Body of pancreas (tissue), 4 donors: Measurements from ENCODE around the gene SERPINB7. TPM values are rescaled to one million over a fixed set of nuclear protein-coding genes. Genes with fewer than 3 reads are reported as not detected.

Source experiments
- ATAC-seq: fragments of 150-250 bp; one replicate; pipeline ENCODE4 v1.9.1; 2016
- DNase-seq, 4 donors: peaks; one replicate each; pipeline ENCODE4 v3.0.0-alpha.2; 2019
- H3K27ac ChIP-seq, 4 donors: fragments of 200-600 bp; sonication (generic); 1 replicate in 3 of 4; 2 replicates in 1 of 4; pipeline versions ENCODE4 v1.5.1 to v1.6.1; 2016 to 2019; ENCODE audit warnings: mild to moderate bottlenecking in 1 of 4, mixed read lengths in 1 of 4, moderate library complexity in 1 of 4
- H3K27me3 ChIP-seq, 2 donors: fragments of 200-600 bp; sonication (generic); one replicate each; pipeline ENCODE4 v1.6.0; 2016; ENCODE audit warnings: mild to moderate bottlenecking in 1 of 2
- H3K36me3 ChIP-seq, 2 donors: fragments of 200-600 bp; sonication (generic); replicated peaks in 1 of 2; 2 replicates each; pipeline ENCODE4 v1.5.1; 2016; ENCODE audit warnings: low read depth in 2 of 2; ENCODE audit not compliant: insufficient read depth in 1 of 2
- H3K4me1 ChIP-seq: fragments of 200-600 bp; sonication (generic); one replicate; pipeline ENCODE4 v1.6.0; 2016
- H3K4me3 ChIP-seq, 2 donors: fragments of 200-600 bp; sonication (generic); 1 replicate in 1 of 2; 2 replicates in 1 of 2; pipeline ENCODE4 v1.5.1; 2016 to 2019
- H3K9me3 ChIP-seq, 3 donors: fragments of 200-600 bp; sonication (generic); 1 replicate in 2 of 3; 2 replicates in 1 of 3; pipeline ENCODE4 v1.5.1; 2016
- CTCF ChIP-seq, 7 experiments: fragments of 450-650 bp in 4 of 7; fragments of 200-600 bp in 3 of 7; sonication (generic) in 3 of 7; IDR thresholded peaks; one replicate each; pipeline ENCODE4 v1.5.1; 2016 to 2019; ENCODE audit warnings: antibody characterized with exemption in 7 of 7
- POLR2A ChIP-seq, 3 donors: fragments of 450-650 bp; IDR thresholded peaks; one replicate each; pipeline ENCODE4 v1.6.1; 2016; ENCODE audit warnings: antibody characterized with exemption in 3 of 3, mild to moderate bottlenecking in 2 of 3
- WGBS, 2 donors: methylation state at CpG; one replicate each; pipeline ENCODE4 v1.1.5; 2017; 5-methylcytosine and 5-hydroxymethylcytosine counted together
- intact Hi-C: fragments of 100-400 bp; cut with DNase I; formaldehyde crosslinking; loops from one replicate; pipeline ENCODE4 v1.15.1; 2023
- total RNA-seq, 2 donors: library from RNA; depleted of rRNA; stranded (reverse); fragments of >200 nt; gene quantifications; one replicate each; pipeline ENCODE4 v1.1.0, GENCODE V29; 2016

The SERPINB7 gene
- total RNA-seq, 2 donors from 2014 or later = not detected

GRCh38 chr18:63818212-63818611, 43.0 kb downstream of the SERPINB7 start:
- DNase-seq = no peak
- no peak for ATAC-seq
- H3K4me1 ChIP-seq = no peaks in the 10 kb centered on the region
- no peak overlapping the region for H3K27ac ChIP-seq
- H3K9me3 ChIP-seq = peaks cover 0 to 6% (median 0%) of the 10 kb centered on the region in 3 donors
- H3K36me3 ChIP-seq = no peaks in the 10 kb centered on the region
- WGBS, 2 donors = 60 to 70% methylated on average over 1 of the region's 1 CpG
- no peak for TF ChIP-seq CTCF (IDR thresholded peaks at IDR 0.05)
- TF ChIP-seq POLR2A (IDR thresholded peaks at IDR 0.05) = no peak
- no peaks in the 10 kb centered on the region for H3K27me3 ChIP-seq
- H3K4me3 ChIP-seq = no peak overlapping the region
- intact Hi-C loops = no loop called here

- no peak overlapping the region for H3K27ac ChIP-seq
- H3K4me1 ChIP-seq = no peaks in the 10 kb centered on the region
- no peak for DNase-seq
- peaks cover 0 to 6% (median 0%) of the 10 kb centered on the region in 3 donors for H3K9me3 ChIP-seq
- no peaks in the 10 kb centered on the region for H3K36me3 ChIP-seq
- intact Hi-C loops = loop anchor here (5.0 kb wide), 1 partner anchor 118 kb away; no protein-coding TSS in a partner anchor
- 58 to 69% methylated on average over 2 of the region's 2 CpGs for WGBS, 2 donors
- TF ChIP-seq CTCF (IDR thresholded peaks at IDR 0.05) (no peak), POLR2A (IDR thresholded peaks at IDR 0.05) (no peak)
- no peak overlapping the region for H3K4me3 ChIP-seq
- no peaks in the 10 kb centered on the region for H3K27me3 ChIP-seq
- no peak for ATAC-seq
Measured at GRCh38 chr18:63819786-63820185, 44.6 kb downstream of the SERPINB7 start.

- Histone ChIP-seq H3K9me3 (peaks cover 0 to 6% (median 0%) of the 10 kb centered on the region in 3 donors), H3K27me3 (no peaks in the 10 kb centered on the region), H3K4me1 (no peaks in the 10 kb centered on the region), H3K36me3 (no peaks in the 10 kb centered on the region), H3K4me3 (no peak overlapping the region), H3K27ac (no peak overlapping the region)
- TF ChIP-seq CTCF (IDR thresholded peaks at IDR 0.05) (no peak), POLR2A (IDR thresholded peaks at IDR 0.05) (no peak)
- intact Hi-C loops = loop anchor here (5.0 kb wide), 1 partner anchor 117 kb away; no protein-coding TSS in a partner anchor
- DNase-seq (no peak), ATAC-seq (no peak)
- WGBS, 2 donors = 57 to 60% methylated on average over 3 of the region's 3 CpGs
Measured at GRCh38 chr18:63820694-63821093, 45.5 kb downstream of the SERPINB7 start.

GRCh38 chr18:63823516-63824219, 48.5 kb downstream of the SERPINB7 start:
- Histone ChIP-seq H3K27me3 (no peaks in the 10 kb centered on the region), H3K4me1 (no peaks in the 10 kb centered on the region), H3K27ac (no peak overlapping the region), H3K36me3 (no peaks in the 10 kb centered on the region), H3K9me3 (no peaks in the 10 kb centered on the region), H3K4me3 (no peak overlapping the region)
- DNase-seq (peak; percentile 46 to 76 (median 73)), ATAC-seq (peak; percentile 62)
- no peak for TF ChIP-seq POLR2A (IDR thresholded peaks at IDR 0.05)
- peak in 6 of 7 experiments; percentile 53 to 65 (median 56) for TF ChIP-seq CTCF (IDR thresholded peaks at IDR 0.05)
- 48 to 49% methylated on average over 10 of the region's 10 CpGs for WGBS, 2 donors
- intact Hi-C loops = loop anchor here (5.0 kb wide), 1 partner anchor 114 kb away; no protein-coding TSS in a partner anchor

- H3K27ac ChIP-seq = no peak overlapping the region
- no peaks in the 10 kb centered on the region for H3K27me3 ChIP-seq
- H3K4me1 ChIP-seq = no peaks in the 10 kb centered on the region
- no peak overlapping the region for H3K4me3 ChIP-seq
- ATAC-seq (no peak), DNase-seq (no peak)
- intact Hi-C loops = loop anchor here (5.0 kb wide), 1 partner anchor 113 kb away; no protein-coding TSS in a partner anchor
- no peaks in the 10 kb centered on the region for H3K9me3 ChIP-seq
- WGBS, 2 donors = 58 to 61% methylated on average over 2 of the region's 2 CpGs
- no peaks in the 10 kb centered on the region for H3K36me3 ChIP-seq
- TF ChIP-seq CTCF (IDR thresholded peaks at IDR 0.05) (peak in 1 of 7 experiments; percentile 9), POLR2A (IDR thresholded peaks at IDR 0.05) (no peak)
Measured at GRCh38 chr18:63824220-63824525, 49.0 kb downstream of the SERPINB7 start.
